ENCODE measurements around the gene GALNT8. TPM values are rescaled to one million over a fixed set of nuclear protein-coding genes. Genes with fewer than 3 reads are reported as not detected.

Gene GALNT8
- total and polyA plus RNA-seq, 2 experiments from 2014 or later: 3.8 to 7.7 TPM

- Histone ChIP-seq H2AFZ (no peak overlapping the region), H3K27me3 (ENCODE audit: insufficient read depth) (no peaks in the 10 kb centered on the region), H3K27ac (ENCODE audit: low read depth) (no peak overlapping the region), H3F3A (replicated peaks; ENCODE audit: low read depth) (peaks cover 8% of the 10 kb centered on the region; the same call in 1 of the 2 replicates), H3K4me2 (no peak overlapping the region), H3K36me3 (ENCODE audit: insufficient read depth) (no peaks in the 10 kb centered on the region), H4K20me1 (replicated peaks; ENCODE audit: insufficient read depth) (no peaks in the 10 kb centered on the region), H3K9me2 (ENCODE audit: insufficient read depth) (no peaks in the 10 kb centered on the region; the same call in 1 of the 2 replicates), H3K79me2 (replicated peaks; ENCODE audit: insufficient read depth) (no peaks in the 10 kb centered on the region), H3K4me3 (no peak overlapping the region), H3K4me1 (ENCODE audit: insufficient read depth) (peaks cover 30% of the 10 kb centered on the region)
- Mint-ChIP-seq H3K9me3 (no peaks in the 10 kb centered on the region), H3K27me3 (ENCODE audit: insufficient read depth, low read depth, poor library complexity) (peaks cover 18% of the 10 kb centered on the region), H3K4me3 (no peak overlapping the region), H3K4me1 (peaks cover 43% of the 10 kb centered on the region), H3K36me3 (ENCODE audit: low read depth) (peaks cover 12% of the 10 kb centered on the region), H3K27ac (no peak overlapping the region)
- ATAC-seq (no peak), DNase-seq (ENCODE audit: low spot score) (no peak)
- TF ChIP-seq REST (IDR thresholded peaks at IDR 0.05; ENCODE audit: unreplicated experiment) (no peak), ZNF114 (CRISPR knock-in tag; IDR thresholded peaks at IDR 0.05) (no peak), ETS1 (IDR thresholded peaks at IDR 0.05) (no peak), POLR2AphosphoS5 (IDR thresholded peaks at IDR 0.05; ENCODE audit: low read depth) (no peak), STAT1 (IDR thresholded peaks at IDR 0.05; ENCODE audit: unreplicated experiment) (no peak), CREB1 (CRISPR knock-in tag; IDR thresholded peaks at IDR 0.05; ENCODE audit: low read depth) (no peak)
Measured at GRCh38 chr12:4723226-4723625, 3.0 kb downstream of the GALNT8 start.

- H2AFZ ChIP-seq: no peak overlapping the region
- Mint-ChIP-seq H3K4me1 (peaks cover 27% of the 10 kb centered on the region), H3K27ac (no peak overlapping the region), H3K9me3 (no peaks in the 10 kb centered on the region), H3K27me3 (ENCODE audit: insufficient read depth, low read depth, poor library complexity) (peaks cover 13% of the 10 kb centered on the region), H3K4me3 (no peak overlapping the region), H3K36me3 (ENCODE audit: low read depth) (peaks cover 8% of the 10 kb centered on the region)
- DNase-seq (ENCODE audit: low spot score) (no peak), ATAC-seq (no peak)
- H3K27me3 ChIP-seq (ENCODE audit: insufficient read depth): no peaks in the 10 kb centered on the region
- no peak overlapping the region for H3K4me2 ChIP-seq
- no peaks in the 10 kb centered on the region for H3K79me2 ChIP-seq (replicated peaks; ENCODE audit: insufficient read depth)
- peaks cover 3% of the 10 kb centered on the region; the same call in 1 of the 2 replicates for H3F3A ChIP-seq (replicated peaks; ENCODE audit: low read depth)
- H3K4me3 ChIP-seq: no peak overlapping the region
- peaks cover 16% of the 10 kb centered on the region for H3K4me1 ChIP-seq (ENCODE audit: insufficient read depth)
- H3K9me2 ChIP-seq (ENCODE audit: insufficient read depth): no peaks in the 10 kb centered on the region; the same call in 1 of the 2 replicates
- no peaks in the 10 kb centered on the region for H3K36me3 ChIP-seq (ENCODE audit: insufficient read depth)
- no peaks in the 10 kb centered on the region for H4K20me1 ChIP-seq (replicated peaks; ENCODE audit: insufficient read depth)
- no peak overlapping the region for H3K27ac ChIP-seq (ENCODE audit: low read depth)
- no peak for TF ChIP-seq ZNF114 (CRISPR knock-in tag; IDR thresholded peaks at IDR 0.05)
- TF ChIP-seq CTCF (conservative IDR thresholded peaks at IDR 0.05; ENCODE audit: low read depth in 2 of 2): no peak
- no peak for TF ChIP-seq REST (IDR thresholded peaks at IDR 0.05; ENCODE audit: unreplicated experiment)
- no peak for TF ChIP-seq POLR2AphosphoS5 (IDR thresholded peaks at IDR 0.05; ENCODE audit: low read depth)
- no peak for TF ChIP-seq ETS1 (IDR thresholded peaks at IDR 0.05)
- TF ChIP-seq JUNB (IDR thresholded peaks at IDR 0.05; ENCODE audit: unreplicated experiment): no peak
- no peak for TF ChIP-seq EZH2 (IDR thresholded peaks at IDR 0.05; ENCODE audit: low read depth, unreplicated experiment)
- no peak for TF ChIP-seq STAT1 (IDR thresholded peaks at IDR 0.05; ENCODE audit: unreplicated experiment)
Measured at GRCh38 chr12:4725057-4725456, 4.9 kb downstream of the GALNT8 start.
